ENCODE results near the gene CHD3.
"Not testable (repeated sequence)": the region's sequence is repeated elsewhere in the genome, so short reads cannot be mapped to it uniquely, and the experiment has no call there.

GRCh38 chr17:7953266-7953665, 64.7 kb downstream of the CHD3 start:
- not testable (repeated sequence) for TF ChIP-seq EZH2phosphoT487 (IDR thresholded peaks at IDR 0.05; ENCODE audit: low read length); CTCF (IDR thresholded peaks at IDR 0.05; ENCODE audit: low read length); EZH2 (optimal IDR thresholded peaks at IDR 0.05; ENCODE audit: low read depth, low read length)
